ENCODE results near the gene PDPK1. TPM values are rescaled to one million over a fixed set of nuclear protein-coding genes. Genes with fewer than 3 reads are reported as not detected.

The PDPK1 gene
- total RNA-seq, 2 donors from 2014 or later: 29.2 to 30.3 TPM

GRCh38 chr16:2516391-2517240 lies 21.2 kb upstream of the PDPK1 start:
- no peaks in the 10 kb centered on the region for H3K9me3 ChIP-seq (ENCODE audit: control insufficient read depth, low read length)
- Mint-ChIP-seq H3K4me1 (peaks cover 44% of the 10 kb centered on the region), H3K27ac (peak overlapping the region; percentile 96), H3K27me3 (ENCODE audit: insufficient read depth) (no peaks in the 10 kb centered on the region), H3K36me3 (ENCODE audit: low read depth) (peaks cover 22% of the 10 kb centered on the region), H3K4me3 (peak overlapping the region; percentile 88), H3K9me3 (no peaks in the 10 kb centered on the region)
- peaks cover 24% of the 10 kb centered on the region for H3K36me3 ChIP-seq (ENCODE audit: control insufficient read depth, insufficient read depth, low read length)
- 83 to 92% methylated on average over 11 of the region's 11 CpGs for whole genome bisulfite sequencing, 2 experiments (ENCODE audit: insufficient coverage in 1 of 2, insufficient read length in 1 of 2)
- no peak for TF ChIP-seq CTCF (conservative IDR thresholded peaks at IDR 0.05)
- H3K4me3 ChIP-seq (ENCODE audit: low read length): no peak overlapping the region
- no peak overlapping the region for H3K27ac ChIP-seq (ENCODE audit: low read depth, low read length)
- peak overlapping the region; percentile 4 for H3K9ac ChIP-seq (ENCODE audit: extremely low read depth, low read length, poor library complexity, severe bottlenecking)
- H3K4me1 ChIP-seq (ENCODE audit: control insufficient read depth, insufficient read depth, low read length): peaks cover 20% of the 10 kb centered on the region
- H3K27me3 ChIP-seq (ENCODE audit: control insufficient read depth, insufficient read depth, low read length, poor library complexity, severe bottlenecking): no peaks in the 10 kb centered on the region
- peak; percentile 47 for DNase-seq

- Mint-ChIP-seq H3K27ac (peak overlapping the region; percentile 66), H3K4me1 (peaks cover 30% of the 10 kb centered on the region), H3K9me3 (no peaks in the 10 kb centered on the region), H3K4me3 (no peak overlapping the region), H3K27me3 (ENCODE audit: insufficient read depth) (no peaks in the 10 kb centered on the region), H3K36me3 (ENCODE audit: low read depth) (peaks cover 25% of the 10 kb centered on the region)
- H3K27ac ChIP-seq (ENCODE audit: low read depth, low read length): no peak overlapping the region
- WGBS, 2 experiments (ENCODE audit: insufficient coverage in 1 of 2, insufficient read length in 1 of 2): 94 to 97% methylated on average over 9 to 12 of the region's 12 CpGs
- H3K36me3 ChIP-seq (ENCODE audit: control insufficient read depth, insufficient read depth, low read length): peaks cover 32% of the 10 kb centered on the region
- no peaks in the 10 kb centered on the region for H3K9me3 ChIP-seq (ENCODE audit: control insufficient read depth, low read length)
- no peaks in the 10 kb centered on the region for H3K27me3 ChIP-seq (ENCODE audit: control insufficient read depth, insufficient read depth, low read length, poor library complexity, severe bottlenecking)
- no peak overlapping the region for H3K4me3 ChIP-seq (ENCODE audit: low read length)
- peaks cover 13% of the 10 kb centered on the region for H3K4me1 ChIP-seq (ENCODE audit: control insufficient read depth, insufficient read depth, low read length)
- no peak for DNase-seq
- no peak for TF ChIP-seq CTCF (conservative IDR thresholded peaks at IDR 0.05)
- H3K9ac ChIP-seq (ENCODE audit: extremely low read depth, low read length, poor library complexity, severe bottlenecking): no peak overlapping the region
Observed at GRCh38 chr16:2517954-2518605, 19.7 kb upstream of the PDPK1 start.

GRCh38 chr16:2518823-2519710 lies 18.8 kb upstream of the PDPK1 start:
- no peak for DNase-seq
- Histone ChIP-seq H3K27ac (ENCODE audit: low read depth, low read length) (peak overlapping the region; percentile 44), H3K9ac (ENCODE audit: extremely low read depth, low read length, poor library complexity, severe bottlenecking) (no peak overlapping the region), H3K36me3 (ENCODE audit: control insufficient read depth, insufficient read depth, low read length) (peaks cover 42% of the 10 kb centered on the region), H3K4me1 (ENCODE audit: control insufficient read depth, insufficient read depth, low read length) (peaks cover 12% of the 10 kb centered on the region), H3K27me3 (ENCODE audit: control insufficient read depth, insufficient read depth, low read length, poor library complexity, severe bottlenecking) (no peaks in the 10 kb centered on the region), H3K4me3 (ENCODE audit: low read length) (no peak overlapping the region), H3K9me3 (ENCODE audit: control insufficient read depth, low read length) (no peaks in the 10 kb centered on the region)
- Mint-ChIP-seq H3K27ac (peak overlapping the region; percentile 94), H3K9me3 (no peaks in the 10 kb centered on the region), H3K36me3 (ENCODE audit: low read depth) (peaks cover 33% of the 10 kb centered on the region), H3K4me3 (peak overlapping the region; percentile 73), H3K4me1 (peaks cover 29% of the 10 kb centered on the region), H3K27me3 (ENCODE audit: insufficient read depth) (no peaks in the 10 kb centered on the region)
- no peak for TF ChIP-seq CTCF (conservative IDR thresholded peaks at IDR 0.05)
- WGBS, 2 experiments (ENCODE audit: insufficient coverage in 1 of 2, insufficient read length in 1 of 2): 94 to 97% methylated on average over 27 to 39 of the region's 39 CpGs
